NCI-H146 treated with DMSO at 0.1 percent for 48 hours (cell line): ENCODE results near the gene FCAMR.

Experiments used
- DNase-seq: peaks from one replicate; lab custom pipeline; 2025; ENCODE audit not compliant: unreplicated experiment; lab: John Stamatoyannopoulos, UW

FCAMR gene

DNA sequence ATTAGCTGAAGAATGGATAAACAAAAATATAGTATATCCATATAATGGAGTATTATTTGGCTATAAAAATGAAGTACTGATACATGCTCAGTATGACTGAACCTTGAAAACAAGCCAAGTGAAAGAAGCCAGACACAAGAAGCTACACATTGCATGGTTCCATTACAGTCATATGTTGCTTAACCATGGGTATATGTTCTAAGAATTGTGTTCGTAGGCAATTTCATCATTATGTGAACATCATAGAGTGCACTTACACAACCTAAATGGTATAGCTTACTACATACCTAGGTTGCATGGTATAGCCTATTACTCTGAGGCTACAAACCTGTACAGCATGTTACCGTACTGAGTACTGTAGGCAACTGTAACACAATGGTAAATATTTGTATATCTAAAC lies 28.6 kb upstream of the FCAMR start:
- no peak for DNase-seq

DNA sequence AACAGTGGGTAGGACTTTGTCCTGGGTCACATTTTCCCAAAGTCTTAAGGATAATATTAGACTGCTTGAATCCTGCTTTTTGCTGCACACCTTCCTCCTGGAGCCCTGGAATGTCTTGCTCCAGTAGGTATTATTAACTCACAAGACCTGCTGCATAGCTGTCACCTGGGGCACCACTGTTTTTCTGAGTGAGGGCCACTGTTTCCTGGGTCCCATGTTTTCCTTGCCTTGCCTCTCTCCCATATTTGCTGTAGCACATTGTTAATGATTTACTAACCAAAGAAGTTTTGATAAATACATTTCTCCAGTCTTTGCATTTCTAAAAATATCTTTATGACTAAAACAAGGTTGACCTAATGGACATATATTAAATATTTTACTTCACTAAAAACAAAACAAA lies 22.5 kb upstream of the FCAMR start:
- no peak for DNase-seq

DNA sequence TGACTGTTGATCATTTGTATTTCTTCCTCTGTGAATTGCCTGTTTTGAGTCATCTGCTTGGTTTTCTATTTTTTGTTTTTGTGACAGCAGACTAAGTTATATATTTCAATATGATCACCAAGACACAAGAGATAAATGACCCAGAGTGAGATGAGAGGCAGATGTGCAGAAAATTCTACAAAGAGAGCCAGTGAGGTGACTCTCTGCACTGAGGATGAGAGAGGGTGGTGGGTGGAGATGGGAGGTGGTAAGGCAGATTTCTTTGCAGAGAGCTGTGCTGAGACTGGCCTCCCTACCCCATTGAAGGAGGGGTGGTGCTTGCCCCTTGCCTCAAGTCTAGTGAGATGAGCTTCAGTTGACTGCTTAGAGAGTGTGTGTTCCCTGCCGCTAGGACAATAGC lies 17.6 kb upstream of the FCAMR start:
- DNase-seq = no peak

DNA sequence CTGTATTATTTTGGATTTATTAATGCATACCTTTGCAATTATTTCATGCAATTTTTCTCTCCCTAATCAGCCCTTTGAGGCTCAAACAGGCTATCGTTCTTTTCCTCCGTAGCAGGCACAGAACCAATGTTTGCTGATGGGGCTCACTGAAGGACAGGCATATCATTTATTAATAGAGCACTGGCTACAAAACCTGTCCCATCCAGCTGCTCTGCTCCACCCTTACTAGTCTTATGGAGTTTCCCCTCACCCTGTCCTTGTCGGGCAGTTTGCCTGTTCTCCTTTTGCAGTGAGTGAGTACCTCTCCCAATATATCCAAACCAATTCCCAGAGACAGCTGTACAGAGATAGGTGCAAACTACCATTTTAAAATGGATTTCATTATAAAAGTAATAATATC lies 16.6 kb upstream of the FCAMR start:
- DNase-seq = no peak

DNA sequence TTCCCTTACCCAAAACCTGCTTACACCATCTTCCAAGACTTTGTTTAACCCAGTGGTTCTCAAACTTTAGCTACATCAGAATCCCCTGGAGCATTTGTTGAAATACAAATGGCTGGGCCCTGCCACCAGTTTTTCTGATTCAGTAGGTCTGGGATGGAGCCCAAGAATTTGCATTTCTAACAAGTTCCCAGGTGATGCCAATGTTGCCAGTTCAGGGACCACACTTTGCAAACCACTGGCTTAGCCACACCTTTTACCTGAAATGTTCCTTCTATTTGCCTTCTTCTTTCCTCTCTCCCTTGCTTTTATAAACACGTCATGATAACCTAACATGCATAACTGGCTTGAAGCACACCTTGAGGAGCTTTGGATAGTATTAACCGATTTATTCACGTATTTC lies 16.1 kb upstream of the FCAMR start:
- no peak for DNase-seq

DNA sequence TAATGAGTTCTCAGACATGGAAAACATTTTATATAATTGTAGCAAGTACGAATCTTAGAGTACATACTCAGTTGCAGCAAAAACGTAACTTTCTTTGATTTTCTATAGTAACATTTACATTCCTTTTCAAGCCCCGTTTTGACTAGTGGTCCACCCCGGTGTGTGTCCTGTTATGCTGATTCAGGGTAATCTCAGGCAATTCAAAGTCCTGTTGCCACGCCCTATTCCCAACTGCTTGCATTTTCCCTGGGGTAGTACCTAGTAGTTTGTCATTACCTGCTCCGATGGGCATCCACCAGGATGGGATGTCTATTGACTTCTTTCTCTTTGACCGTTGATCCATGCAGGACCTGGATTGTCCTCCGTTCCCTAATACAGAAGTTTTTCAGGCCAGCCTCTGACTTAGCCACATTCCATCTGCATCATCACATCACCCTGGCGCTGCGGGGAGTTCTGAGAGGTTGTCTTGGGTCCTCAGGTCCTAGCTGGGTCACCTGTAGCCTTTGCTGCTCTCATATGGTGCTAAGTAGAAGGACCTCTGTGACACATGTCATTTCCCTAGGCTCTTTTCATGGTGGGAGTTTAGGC lies 15.0 kb upstream of the FCAMR start:
- no peak for DNase-seq

DNA sequence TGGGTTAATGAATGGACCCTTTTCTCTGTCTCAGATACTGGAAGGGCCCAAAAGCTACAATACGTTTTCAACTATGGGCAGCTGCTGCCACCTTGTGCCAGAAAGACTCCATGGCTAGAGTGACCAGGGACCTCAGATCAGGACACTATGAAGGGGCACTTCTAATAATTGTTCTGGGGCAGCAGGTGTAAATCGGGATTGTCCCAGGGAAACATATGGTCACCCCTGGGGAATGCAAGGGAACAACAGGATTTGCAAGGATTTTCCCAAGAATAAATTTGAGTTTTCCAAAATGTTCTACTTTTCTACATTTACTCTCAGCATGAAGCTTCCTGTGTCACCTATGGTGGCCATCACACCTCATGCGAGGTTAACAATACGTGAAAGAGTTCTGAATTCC lies 12.0 kb upstream of the FCAMR start:
- DNase-seq = peak; percentile 27

DNA sequence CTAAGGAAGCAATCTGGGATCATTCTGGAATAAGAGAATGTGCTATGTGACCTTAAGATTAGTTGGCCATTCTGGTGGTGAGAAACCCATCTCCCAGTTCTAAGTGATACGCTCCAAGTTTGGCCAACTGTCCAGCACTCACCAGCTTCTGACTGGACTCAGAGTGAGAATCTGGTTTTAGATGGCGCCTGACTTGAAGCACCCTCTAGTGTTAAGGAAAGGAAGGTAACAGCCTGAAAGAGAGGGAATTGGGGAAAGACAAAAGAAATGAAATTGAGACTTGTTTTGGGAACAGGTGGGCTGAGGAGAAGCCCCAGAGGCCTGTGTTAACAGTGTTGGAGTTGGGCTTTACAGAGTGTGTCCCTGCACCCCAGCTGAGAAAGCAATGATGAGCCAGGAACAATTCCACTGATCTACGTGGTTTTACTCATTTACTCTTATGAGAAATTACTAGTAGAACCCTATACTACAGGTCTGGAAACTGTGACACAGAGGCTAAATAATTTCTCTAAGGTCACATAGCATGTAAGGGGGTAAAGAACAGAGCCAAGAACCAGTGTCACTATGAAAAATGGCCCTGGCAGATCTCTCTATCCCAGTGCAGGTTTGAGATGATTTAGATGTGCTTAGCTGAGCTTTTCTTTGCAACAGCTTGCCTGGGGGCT lies 9.3 kb upstream of the FCAMR start:
- DNase-seq = no peak

DNA sequence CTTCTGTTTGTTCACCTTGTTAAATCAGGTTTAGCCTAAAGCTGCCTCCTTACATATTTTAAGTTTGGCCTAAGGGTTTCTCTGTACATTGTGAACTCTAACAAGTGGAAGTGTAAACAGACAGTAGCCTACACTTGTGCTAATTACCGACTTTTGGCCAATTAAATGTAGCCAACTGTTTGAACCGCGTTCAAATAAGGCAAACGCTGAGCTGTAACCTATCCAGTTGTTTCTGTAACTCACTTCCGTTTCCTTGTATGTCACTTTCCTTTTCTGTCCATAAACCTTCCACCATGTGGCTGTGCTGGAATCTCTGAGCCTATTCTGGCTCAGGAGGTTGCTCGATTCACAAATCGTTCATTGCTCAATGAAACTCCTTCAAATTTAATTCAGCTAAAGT lies 8.0 kb upstream of the FCAMR start:
- DNase-seq = no peak

DNA sequence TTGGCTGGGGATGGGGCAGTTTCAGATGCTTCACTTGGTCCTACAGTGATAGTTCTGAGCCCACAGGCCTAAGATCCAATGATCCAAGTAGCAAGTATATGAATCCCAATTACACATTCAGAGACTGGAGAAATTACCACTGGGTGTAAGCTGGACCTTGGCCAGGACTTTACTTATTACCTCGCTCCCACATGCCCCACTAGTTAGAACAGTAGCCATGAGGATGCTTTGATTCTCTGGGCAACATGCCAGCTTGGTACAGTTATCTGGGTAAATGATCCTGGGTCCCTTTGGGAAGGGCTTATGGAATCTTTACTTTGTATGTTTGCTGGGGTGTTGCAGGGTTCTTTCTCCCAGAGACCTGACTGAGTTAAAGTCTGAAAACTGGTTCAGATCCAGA lies 5.0 kb upstream of the FCAMR start:
- no peak for DNase-seq

DNA sequence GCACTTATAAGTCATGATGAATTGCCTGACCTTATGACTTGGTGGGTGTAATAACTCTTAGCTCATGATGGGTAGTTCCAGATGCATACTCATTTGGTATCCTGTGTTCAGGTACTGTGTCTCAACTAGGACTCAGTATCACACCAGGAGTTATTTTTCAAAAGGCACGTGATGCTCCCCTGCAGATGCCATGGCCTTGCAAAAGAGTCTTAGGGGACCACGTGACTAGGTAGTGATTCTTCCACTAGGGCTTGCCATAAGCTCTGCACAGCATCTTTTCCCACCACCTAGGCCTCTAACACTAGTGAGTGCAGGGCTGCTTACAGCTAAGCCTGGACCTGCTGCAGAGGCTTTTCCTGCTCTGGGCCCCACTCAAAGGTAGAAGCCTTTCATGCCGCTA lies 3.9 kb upstream of the FCAMR start:
- no peak for DNase-seq

DNA sequence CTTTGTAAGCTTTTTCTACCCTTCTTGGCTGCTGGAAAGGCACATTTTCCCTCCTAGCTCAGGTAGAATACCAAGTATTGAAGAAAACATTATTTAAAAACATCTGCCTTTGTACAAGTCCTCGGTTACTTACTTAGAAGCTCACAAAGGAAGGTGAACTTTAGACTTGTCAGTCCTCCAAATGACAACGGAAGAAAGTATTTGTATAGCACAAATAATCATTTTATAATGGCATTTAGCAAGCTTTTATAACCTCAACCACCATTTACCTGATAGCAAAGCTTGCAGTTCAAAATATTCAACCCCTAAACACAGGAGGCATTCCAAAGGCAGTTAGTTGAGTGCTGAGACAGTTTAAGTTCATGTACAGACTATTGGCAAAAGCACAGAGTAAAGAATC lies 2.5 kb upstream of the FCAMR start:
- DNase-seq = no peak

DNA sequence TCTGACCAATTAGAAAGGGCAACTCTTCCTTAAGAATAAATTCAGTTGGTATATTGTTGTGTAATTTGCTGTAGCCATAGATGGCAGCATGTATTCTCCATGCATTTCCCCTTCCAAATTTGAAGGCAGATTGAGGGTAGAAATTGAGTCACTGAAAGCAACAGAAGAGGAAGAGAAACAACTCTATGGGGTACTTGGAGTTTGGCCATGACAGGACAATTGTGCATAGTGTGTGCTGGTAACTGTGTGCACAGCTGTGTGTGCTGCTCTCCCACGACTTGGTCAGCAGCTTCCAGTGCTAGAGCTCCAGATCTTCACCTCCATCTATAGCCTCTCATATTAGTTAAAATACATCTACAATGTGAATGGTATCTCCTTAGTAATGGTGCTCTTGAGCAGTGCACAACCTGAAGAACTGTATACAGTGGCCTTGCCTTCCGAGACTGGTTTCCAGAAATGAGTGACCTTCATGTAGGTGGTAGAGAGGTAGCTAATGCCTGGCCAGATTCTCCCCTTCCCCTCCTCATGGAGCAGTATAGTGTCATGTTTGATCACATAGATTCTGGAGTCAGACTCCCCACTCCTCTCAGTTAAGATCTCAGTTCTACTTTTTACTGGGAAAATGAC lies 882 bp upstream of the FCAMR start:
- no peak for DNase-seq

DNA sequence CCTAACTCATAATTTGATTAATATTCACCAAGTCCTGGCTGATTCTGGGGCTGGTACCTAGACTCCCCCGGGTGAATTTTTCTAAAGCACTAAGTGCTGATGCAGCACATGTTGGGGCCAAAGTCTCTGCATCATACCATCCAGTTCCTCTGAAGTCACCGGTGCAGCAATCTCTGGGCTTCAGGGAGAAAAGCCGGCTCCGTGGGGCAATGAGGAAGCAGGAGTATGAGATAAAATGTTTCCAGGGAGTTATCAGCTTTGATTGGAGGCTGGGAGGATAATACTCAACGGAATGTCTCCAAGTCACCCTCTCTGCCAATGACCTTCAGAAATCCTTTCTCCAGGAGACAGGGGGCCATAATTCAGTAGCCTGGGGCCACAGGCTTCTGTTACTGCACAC lies 1.2 kb downstream of the FCAMR start:
- DNase-seq = no peak

DNA sequence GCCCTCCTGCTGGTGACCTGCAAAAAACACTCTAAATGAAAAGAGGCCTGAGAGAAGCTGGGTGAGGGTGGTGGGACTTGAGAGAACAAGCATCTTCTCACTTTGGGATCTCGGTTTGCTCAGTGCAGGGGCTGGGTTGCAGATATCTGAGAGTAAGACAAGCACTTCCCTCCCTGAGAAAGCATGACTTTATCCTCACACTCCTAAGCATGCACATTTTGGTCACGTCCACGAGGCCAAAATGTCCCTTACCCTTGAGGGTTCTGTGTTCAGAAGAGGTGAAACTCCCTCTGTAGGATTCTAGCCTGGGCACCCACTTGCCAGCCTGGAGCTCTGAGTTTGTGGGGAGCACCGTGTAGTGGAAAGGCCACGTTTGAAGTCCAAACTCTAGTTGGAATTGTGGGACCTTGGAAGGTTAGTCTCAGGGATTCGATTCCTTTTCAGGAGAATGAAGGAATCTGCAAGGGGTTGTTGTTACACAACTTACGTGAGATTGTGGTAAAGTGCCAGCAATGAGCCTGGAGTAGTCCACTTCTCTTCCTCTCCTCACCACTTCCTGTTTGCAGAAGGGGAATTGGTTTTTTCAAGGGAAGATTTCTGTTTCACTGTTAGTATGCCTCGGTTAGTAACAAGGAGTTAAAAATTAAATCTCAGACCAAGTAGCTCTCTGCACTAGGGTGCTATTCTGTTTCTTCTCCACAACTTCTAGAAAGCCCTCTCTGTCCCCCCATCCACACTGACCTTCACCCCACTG lies 3.0 kb downstream of the FCAMR start:
- DNase-seq = no peak

DNA sequence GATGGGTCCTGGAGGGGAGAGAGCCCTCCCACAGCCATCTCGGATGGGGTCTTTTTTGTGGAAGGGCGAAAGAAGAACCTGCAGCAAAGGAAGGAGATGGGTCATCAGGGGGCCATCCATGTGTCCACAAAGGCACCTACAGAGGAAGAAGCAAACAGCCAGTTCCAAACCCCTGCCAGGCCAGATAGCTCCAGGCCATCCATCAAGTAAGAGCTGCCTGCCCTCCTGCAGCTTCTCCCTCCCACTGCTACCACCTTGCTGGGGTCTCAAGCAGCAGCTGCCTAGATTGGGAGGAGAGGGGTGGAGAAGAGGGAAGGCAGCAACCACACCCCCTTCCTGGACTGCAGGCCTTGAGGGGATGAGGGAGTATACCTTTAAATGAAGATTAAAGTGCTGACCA lies 4.5 kb downstream of the FCAMR start:
- no peak for DNase-seq

DNA sequence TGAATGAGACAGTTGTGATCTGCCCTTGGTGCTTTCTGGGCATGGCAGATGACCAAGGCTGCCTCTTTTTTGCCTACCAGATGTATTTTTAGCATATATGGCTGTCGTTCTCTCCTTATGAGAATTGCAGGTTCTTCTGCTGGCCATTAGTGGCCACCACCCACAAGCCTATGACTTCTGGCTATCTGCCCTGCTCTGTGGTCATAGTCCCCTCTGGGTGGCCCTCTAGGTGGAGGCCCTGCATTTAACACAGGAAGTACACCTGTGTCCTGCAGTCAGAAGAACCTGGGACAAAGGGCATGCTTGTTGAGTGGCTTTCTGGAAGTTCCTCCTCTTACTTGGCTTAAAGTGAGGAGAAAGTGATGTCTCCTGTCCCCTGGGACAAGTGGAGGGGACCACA lies 6.5 kb downstream of the FCAMR start:
- no peak for DNase-seq

DNA sequence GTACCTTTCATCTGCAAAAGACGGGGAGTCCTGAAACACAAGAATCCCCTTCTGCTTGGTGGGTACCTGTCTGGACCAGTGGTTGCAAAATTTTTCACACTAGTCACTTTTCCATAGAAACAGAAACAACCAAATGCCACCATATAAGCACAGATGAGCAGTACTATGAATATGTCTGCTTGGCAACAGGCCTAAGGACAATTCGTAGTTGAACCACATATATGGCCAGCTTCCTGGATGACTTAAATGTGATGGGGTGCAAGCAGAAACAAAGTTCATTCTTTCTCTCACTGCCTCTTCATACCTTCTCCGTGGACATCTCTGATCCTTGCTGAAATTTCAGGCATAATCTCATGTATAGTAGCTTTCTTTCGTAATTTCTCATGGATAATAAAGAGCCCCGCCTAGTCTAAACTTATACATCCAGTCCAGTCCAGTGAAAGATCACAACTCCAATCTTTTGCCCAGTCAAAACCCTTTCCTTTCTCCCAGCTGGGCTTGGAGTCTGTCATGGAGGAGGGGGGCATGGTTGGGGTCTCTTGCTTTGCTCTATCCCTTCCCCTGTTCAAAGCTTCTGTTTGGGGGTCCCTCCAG lies 7.0 kb downstream of the FCAMR start:
- DNase-seq = no peak

DNA sequence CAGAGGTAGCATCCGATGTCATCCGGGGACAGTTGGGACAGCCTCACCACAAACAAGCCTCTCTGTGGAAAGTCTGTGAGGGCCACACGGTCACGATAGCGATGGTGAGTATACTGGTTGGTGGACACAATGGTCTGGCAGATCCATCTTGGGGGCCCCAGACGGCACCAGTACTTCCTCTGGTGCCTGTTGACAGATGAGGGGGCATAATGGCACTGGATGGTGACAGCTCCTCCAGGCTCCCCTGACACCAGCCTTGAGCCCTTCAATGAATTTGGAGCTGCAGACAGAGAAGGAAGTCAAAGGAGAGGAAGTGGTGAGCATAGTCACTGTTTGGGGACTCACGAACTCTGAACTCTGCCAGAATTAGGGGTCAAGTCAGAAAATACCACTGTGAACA lies 8.0 kb downstream of the FCAMR start:
- no peak for DNase-seq

DNA sequence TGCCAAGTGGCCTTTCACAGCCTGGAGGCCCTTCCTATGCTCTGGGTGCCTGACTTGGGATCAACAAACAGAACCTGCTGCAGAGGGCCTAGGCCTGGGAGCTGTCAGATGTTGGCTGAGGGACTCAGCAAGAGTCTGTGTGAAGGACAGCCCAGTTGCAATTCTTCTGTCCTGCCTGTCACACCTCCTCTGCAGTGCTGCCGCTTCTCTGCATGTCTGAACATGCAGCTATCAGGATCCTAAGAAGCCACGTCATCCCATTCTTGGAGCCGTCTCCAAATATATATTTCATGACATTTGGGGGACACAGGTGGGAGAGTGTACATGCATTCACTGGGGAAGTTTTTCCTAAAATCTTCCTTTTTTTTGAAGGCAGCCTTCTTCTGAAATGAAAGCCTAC lies 8.6 kb downstream of the FCAMR start:
- DNase-seq = no peak

DNA sequence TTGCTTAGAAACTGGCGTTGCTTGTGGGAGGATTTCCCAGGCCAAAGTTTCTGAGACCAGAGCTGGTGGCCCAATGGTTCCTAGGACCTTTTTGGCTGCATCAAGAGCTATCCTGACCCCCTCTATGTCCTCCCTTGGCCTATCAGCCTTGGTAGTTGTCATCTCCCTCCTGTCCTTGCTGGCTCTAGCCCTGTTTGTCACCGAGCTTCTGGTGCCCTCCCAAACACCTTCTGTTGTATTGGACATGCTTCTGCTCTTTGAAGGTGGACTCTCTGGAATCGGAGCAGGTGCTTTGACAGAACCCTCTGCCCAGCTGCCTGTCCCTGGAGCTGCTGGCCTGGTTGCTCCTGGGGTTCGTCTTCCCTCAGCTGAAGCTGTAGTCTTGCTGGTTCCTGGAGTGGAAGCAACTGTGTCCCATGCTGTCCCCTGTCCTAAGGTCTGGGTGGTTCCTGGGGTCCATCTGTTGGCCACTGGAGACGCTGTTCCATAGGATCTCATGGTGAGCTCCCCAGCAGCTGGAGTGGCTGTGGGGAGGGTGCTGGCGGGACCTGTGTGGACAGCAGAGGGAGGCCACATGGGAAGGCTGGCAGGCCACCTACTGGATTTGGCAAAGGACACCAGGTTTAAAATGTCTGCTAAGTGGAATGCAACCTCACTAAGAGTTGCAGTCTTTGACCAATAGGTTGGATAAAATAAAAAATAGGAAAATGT lies 9.4 kb downstream of the FCAMR start:
- no peak for DNase-seq
